GM13977 (cell line): ENCODE data around the gene AKT3.

Experiments used
- DNase-seq: peaks from one replicate; pipeline ENCODE4 v3.0.0; 2012; ENCODE audit warnings: low spot score
- in situ Hi-C: fragments of 300-500 bp; cut with MboI; formaldehyde crosslinking; loops from one replicate; pipeline ENCODE4 v1.12.0; 2022; ENCODE audit warnings: low sequenced_read_pairs, low pct_unique_long_range_greater_than_20kb, mixed read lengths, inconsistent platforms; ENCODE audit not compliant: unreplicated experiment
- TF ChIP-seq, protein P1 (sequence below): IDR thresholded peaks from 2 replicates; pipeline ENCODE4 v1.5.1; 2012; ENCODE audit warnings: mild to moderate bottlenecking, control low read depth; ENCODE audit not compliant: insufficient read depth; ENCODE audit errors: extremely low read depth, missing control alignments

AKT3 gene

DNA sequence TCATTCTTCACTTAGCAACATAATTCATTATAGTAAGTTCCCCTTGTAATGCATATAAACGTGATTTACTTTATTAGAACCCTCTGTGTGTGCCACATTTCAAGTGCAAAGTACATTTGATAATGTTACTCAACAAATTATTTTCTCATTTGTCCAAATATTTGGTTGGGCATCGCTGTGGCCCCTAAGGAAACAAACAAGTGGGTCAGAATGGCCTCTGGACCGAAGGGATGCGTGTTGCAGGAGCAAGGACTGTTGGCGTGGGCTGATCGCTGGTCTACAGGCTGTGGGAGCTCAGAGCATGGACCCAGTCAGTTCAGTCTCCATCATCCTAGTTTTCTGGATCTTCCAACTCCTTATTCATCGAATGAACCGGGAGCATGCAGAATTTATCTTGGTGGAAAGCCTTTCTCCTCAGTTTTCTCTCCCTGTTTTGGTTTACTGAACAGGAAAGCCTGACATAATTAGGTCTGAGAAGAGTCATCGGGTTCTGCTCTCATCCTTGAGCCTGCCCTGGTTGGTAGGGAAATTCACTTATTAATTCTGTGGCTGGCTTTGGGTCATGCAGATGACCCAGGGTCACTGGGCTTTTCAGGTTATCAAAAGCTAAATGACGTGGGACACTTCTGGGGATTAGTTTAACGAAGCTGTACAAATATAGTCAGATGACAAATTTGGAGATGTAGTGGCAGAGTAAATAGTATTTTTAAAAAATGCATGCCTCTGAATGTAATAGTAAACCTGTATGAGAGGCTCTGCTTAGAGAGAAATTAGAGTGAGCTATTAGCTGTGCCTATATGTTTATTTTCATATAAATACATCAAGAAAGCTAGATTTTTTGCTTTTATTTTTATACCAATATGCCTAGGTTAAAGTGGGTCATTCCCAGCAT lies 394.0 kb downstream of the AKT3 start:
- TF ChIP-seq, protein P1, sequence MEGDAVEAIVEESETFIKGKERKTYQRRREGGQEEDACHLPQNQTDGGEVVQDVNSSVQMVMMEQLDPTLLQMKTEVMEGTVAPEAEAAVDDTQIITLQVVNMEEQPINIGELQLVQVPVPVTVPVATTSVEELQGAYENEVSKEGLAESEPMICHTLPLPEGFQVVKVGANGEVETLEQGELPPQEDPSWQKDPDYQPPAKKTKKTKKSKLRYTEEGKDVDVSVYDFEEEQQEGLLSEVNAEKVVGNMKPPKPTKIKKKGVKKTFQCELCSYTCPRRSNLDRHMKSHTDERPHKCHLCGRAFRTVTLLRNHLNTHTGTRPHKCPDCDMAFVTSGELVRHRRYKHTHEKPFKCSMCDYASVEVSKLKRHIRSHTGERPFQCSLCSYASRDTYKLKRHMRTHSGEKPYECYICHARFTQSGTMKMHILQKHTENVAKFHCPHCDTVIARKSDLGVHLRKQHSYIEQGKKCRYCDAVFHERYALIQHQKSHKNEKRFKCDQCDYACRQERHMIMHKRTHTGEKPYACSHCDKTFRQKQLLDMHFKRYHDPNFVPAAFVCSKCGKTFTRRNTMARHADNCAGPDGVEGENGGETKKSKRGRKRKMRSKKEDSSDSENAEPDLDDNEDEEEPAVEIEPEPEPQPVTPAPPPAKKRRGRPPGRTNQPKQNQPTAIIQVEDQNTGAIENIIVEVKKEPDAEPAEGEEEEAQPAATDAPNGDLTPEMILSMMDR: no peak
- DNase-seq: no peak
- in situ Hi-C loops: no loop called here

DNA sequence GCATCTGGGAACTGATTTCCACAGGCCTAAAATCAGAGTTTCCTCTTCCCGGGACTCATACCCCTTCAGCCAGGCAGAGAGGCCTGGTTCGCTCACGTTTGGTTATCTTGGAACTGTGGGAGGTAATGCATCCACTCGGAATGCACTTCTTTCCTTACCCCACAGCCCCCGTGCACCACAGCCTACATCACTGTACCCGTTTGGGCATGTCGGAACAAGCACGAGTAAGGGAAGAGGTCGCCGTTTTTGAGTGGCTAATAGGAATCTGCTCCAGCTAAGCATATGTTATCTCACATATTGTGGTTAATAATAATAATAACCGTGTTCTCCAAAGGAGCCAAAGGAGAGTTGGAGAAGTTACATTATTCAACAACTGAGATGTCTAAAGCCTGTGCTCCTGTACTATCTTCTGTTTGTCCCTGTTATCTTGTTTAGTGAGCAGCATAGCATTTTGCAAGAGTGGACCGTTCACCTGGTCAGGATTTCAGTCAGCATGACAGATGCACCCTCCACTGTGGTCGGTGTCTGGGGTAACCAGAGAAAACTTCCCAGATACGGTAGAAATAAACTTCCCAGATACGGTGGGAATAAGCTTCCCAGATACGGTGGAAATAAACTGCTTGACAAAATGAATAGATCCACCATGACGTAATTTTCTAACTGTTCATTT lies 395.6 kb downstream of the AKT3 start:
- no peak for DNase-seq
- in situ Hi-C loops: no loop called here
- TF ChIP-seq, protein P1: no peak

DNA sequence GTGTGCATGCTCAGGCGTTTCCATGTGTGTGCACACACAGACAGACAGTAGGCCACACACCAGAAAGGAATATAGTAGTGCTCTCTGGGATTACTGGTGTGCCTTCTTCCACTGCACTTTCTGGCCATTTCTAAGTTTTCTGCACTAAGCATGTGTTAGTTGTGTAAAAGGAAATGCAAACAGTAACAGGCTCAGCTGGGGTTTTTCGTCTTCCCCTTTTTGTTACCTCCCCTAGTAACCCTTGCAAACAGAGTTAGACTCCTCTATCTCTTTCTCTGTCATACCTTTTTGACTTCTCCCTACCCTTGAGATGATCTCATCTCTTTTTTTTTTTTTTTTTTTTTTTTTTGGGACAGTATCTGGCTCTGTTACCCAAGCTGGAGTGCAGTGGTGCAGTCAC lies 398.0 kb downstream of the AKT3 start:
- DNase-seq: no peak
- TF ChIP-seq, protein P1: no peak
- in situ Hi-C loops: no loop called here

DNA sequence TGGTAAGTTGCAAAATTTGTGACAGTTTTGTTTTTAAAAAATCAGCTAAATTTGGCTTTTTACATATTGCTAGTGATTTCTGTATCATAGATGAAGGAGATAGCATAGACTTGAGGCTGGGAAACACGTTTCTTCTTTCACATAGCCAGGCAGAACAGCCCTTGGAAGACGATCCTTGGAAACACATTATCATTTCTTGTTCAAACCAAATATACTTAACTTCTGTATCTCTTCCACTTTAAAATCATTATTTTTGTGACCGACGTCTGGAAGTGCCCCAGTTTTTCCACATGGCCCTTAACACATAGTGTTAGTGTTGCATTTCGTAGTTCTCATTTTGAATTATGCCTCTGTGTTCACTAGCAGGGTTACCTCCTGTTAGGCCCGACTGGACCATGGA lies 400.7 kb downstream of the AKT3 start:
- no peak for DNase-seq
- TF ChIP-seq, protein P1: no peak
- in situ Hi-C loops: no loop called here

DNA sequence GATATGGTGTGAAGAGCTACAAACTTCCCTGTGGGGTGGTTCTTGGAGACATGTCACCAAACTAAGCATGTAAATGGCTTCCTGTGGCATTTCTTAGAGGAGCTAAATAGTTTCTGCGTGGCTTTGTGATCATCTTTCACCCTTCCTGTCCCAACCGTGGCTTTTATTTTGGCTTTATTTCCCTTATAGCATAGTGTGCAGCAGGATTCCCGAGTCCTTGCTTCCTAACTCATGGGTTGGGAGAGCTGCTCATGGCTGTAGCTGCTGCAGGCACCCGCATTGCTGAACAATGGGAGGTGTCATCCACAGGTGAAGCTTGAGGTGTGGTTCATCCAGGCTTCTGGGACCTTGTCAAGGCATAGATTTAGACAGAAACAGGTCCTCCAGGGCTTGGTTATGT lies 402.2 kb downstream of the AKT3 start:
- DNase-seq: no peak
- in situ Hi-C loops: no loop called here
- TF ChIP-seq, protein P1: no peak

DNA sequence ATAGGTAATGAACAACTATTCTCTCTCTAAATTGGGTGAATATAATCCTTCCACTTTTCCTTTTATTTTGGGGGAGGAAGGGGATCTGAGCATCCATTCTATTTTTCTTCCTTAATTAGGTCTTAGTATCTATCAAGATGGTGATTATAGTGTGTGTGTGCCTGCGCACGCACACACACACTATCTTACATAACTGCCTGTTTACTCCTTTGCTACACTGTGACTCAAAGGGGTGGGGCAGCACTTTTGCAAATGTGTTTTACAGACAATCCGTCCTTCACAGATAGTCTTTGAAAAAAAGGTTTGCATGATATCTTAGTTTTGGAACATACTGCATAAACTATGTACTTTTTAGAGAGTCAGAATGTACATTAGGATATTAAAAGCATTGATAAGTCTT lies 402.7 kb downstream of the AKT3 start:
- in situ Hi-C loops: no loop called here

More for the DNA sequence above, 402.7 kb downstream of the AKT3 start:
- TF ChIP-seq, protein P1: no peak
- DNase-seq: no peak
